PC-9 (cell line): ENCODE data around the gene HHAT. TPM values are rescaled to one million over a fixed set of nuclear protein-coding genes. Genes with fewer than 3 reads are reported as not detected.

Source experiments
- BruUV-seq: library from RNA; stranded (reverse); fragments of 400-500 nt; replicated peaks from 2 replicates; lab custom pipeline; 2021; lab: Mats Ljungman, UMichigan
- CTCF ChIA-PET: fragments of 300-600 bp; sonication (Branson Sonifier 250); formaldehyde crosslinking; loops from one replicate; lab custom pipeline; 2022; ENCODE audit warnings: antibody characterized with exemption; lab: Charles Lee
- POLR2A ChIA-PET: fragments of 300-600 bp; sonication (Branson Sonifier 250); formaldehyde crosslinking; loops from one replicate; lab custom pipeline; 2022; ENCODE audit warnings: antibody characterized with exemption; ENCODE audit not compliant: unreplicated experiment; lab: Charles Lee
- DNase-seq, 2 experiments: peaks; one replicate each; pipeline versions ENCODE4 v3.0.0 to v3.0.0-alpha.2; 2015 to 2022; ENCODE audit warnings: mixed read lengths in 1 of 2
- H2AFZ ChIP-seq: fragments of 200-600 bp; sonication (generic); 2 replicates; pipeline ENCODE4 v1.8.1; 2017; ENCODE audit warnings: antibody characterized with exemption
- H3F3A ChIP-seq: fragments of 200-600 bp; sonication (generic); 2 replicates; pipeline ENCODE4 v1.8.1; 2017; ENCODE audit warnings: antibody characterized with exemption, mild to moderate bottlenecking, low read depth; ENCODE audit not compliant: insufficient read depth
- H3K27ac ChIP-seq: fragments of 200-600 bp; sonication (generic); 2 replicates; pipeline ENCODE4 v1.6.1; 2016; ENCODE audit warnings: mixed run types
- H3K27me3 ChIP-seq: fragments of 200-600 bp; sonication (generic); 2 replicates; pipeline ENCODE4 v1.6.1; 2016; ENCODE audit warnings: low read depth, mixed run types; ENCODE audit not compliant: insufficient read depth
- H3K36me3 ChIP-seq: fragments of 200-600 bp; sonication (generic); 2 replicates; pipeline ENCODE4 v1.6.1; 2016; ENCODE audit warnings: low read depth, mixed run types
- H3K4me1 ChIP-seq: fragments of 200-600 bp; sonication (generic); replicated peaks from 2 replicates; pipeline ENCODE4 v1.6.1; 2016; ENCODE audit warnings: mixed run types; ENCODE audit not compliant: insufficient read depth
- H3K4me2 ChIP-seq: fragments of 200-600 bp; sonication (generic); 2 replicates; pipeline ENCODE4 v1.6.1; 2017; ENCODE audit warnings: mixed run types
- H3K4me3 ChIP-seq: fragments of 200-600 bp; sonication (generic); 2 replicates; pipeline ENCODE4 v1.6.1; 2016; ENCODE audit warnings: mixed run types
- H3K79me2 ChIP-seq: fragments of 200-600 bp; sonication (generic); 2 replicates; pipeline ENCODE4 v1.6.1; 2017; ENCODE audit warnings: low read depth, mixed run types
- H3K9me2 ChIP-seq: fragments of 200-600 bp; sonication (generic); 2 replicates; pipeline ENCODE4 v1.8.1; 2017; ENCODE audit warnings: mild to moderate bottlenecking; ENCODE audit not compliant: insufficient read depth
- H3K9me3 ChIP-seq: fragments of 200-600 bp; sonication (generic); 2 replicates; pipeline ENCODE4 v1.8.1; 2016; ENCODE audit warnings: low read depth; ENCODE audit not compliant: insufficient read depth
- H4K20me1 ChIP-seq: fragments of 200-600 bp; sonication (generic); 2 replicates; pipeline ENCODE4 v1.8.1; 2017; ENCODE audit not compliant: insufficient read depth
- CTCF ChIP-seq: fragments of 200-600 bp; sonication (generic); conservative IDR thresholded peaks from 2 replicates; pipeline ENCODE4 v1.6.1; 2017; ENCODE audit warnings: mixed run types, antibody characterized with exemption, mild to moderate bottlenecking, moderate library complexity
- EZH2 ChIP-seq: fragments of 200-600 bp; sonication (generic); IDR thresholded peaks from 2 replicates; pipeline ENCODE4 v1.8.0; 2017; ENCODE audit warnings: antibody characterized with exemption, low read depth
- intact Hi-C: fragments of 100-400 bp; cut with micrococcal nuclease; formaldehyde crosslinking; loops from one replicate; pipeline ENCODE4 v1.10.0; 2022; ENCODE audit not compliant: unreplicated experiment
- total RNA-seq: library from RNA; stranded (reverse); gene quantifications from 2 replicates; pipeline ENCODE4 v1.2.3, GENCODE V29; 2021

The HHAT gene
- total RNA-seq, 1 experiment from 2014 or later: 5.3 TPM

- CTCF ChIA-PET: no interaction called here
Observed at GRCh38 chr1:210554382-210554781, 225.7 kb downstream of the HHAT start.

GRCh38 chr1:210556475-210556874 lies 227.8 kb downstream of the HHAT start:
- no peaks in the 10 kb centered on the region for H3K9me3 ChIP-seq
- no peak for DNase-seq
- H3K9me2 ChIP-seq: no peaks in the 10 kb centered on the region
- no peaks in the 10 kb centered on the region for H3F3A ChIP-seq
- H3K4me3 ChIP-seq: no peak overlapping the region
- H3K79me2 ChIP-seq: no peaks in the 10 kb centered on the region
- no peak overlapping the region for H2AFZ ChIP-seq
- H3K4me2 ChIP-seq: no peak overlapping the region
- H3K4me1 ChIP-seq: no peaks in the 10 kb centered on the region
- H3K27ac ChIP-seq: no peak overlapping the region
- H3K27me3 ChIP-seq: peaks cover 9% of the 10 kb centered on the region; the same call in 1 of the 2 replicates
- CTCF ChIA-PET: no interaction called here
- POLR2A ChIA-PET: no interaction called here
- intact Hi-C loops: no loop called here
- BruUV-seq: no TSS peak
- TF ChIP-seq EZH2 (no peak), CTCF (no peak)
- no peaks in the 10 kb centered on the region for H3K36me3 ChIP-seq
- H4K20me1 ChIP-seq: no peaks in the 10 kb centered on the region

More at GRCh38 chr1:210554382-210554781, 225.7 kb downstream of the HHAT start:
- H3K27ac ChIP-seq: no peak overlapping the region
- H3K4me2 ChIP-seq: no peak overlapping the region
- POLR2A ChIA-PET: no interaction called here
- H2AFZ ChIP-seq: no peak overlapping the region
- no TSS peak for BruUV-seq
- no peaks in the 10 kb centered on the region for H3K9me3 ChIP-seq
- H3K4me3 ChIP-seq: no peak overlapping the region
- no peaks in the 10 kb centered on the region for H4K20me1 ChIP-seq
- no peaks in the 10 kb centered on the region for H3K4me1 ChIP-seq
- H3K79me2 ChIP-seq: no peaks in the 10 kb centered on the region
- DNase-seq: no peak
- H3F3A ChIP-seq: no peaks in the 10 kb centered on the region
- no peaks in the 10 kb centered on the region for H3K36me3 ChIP-seq
- no peaks in the 10 kb centered on the region for H3K9me2 ChIP-seq
- peaks cover 9% of the 10 kb centered on the region; the same call in 1 of the 2 replicates for H3K27me3 ChIP-seq
- no peak for TF ChIP-seq EZH2
- TF ChIP-seq CTCF: no peak
- intact Hi-C loops: no loop called here

- Histone ChIP-seq H3K4me1 (no peaks in the 10 kb centered on the region), H3K27ac (no peak overlapping the region), H3K4me3 (no peak overlapping the region), H3K9me3 (no peaks in the 10 kb centered on the region), H3K36me3 (no peaks in the 10 kb centered on the region), H2AFZ (no peak overlapping the region), H3K79me2 (no peaks in the 10 kb centered on the region), H3K4me2 (no peak overlapping the region), H3K9me2 (no peaks in the 10 kb centered on the region), H3K27me3 (peaks cover 9% of the 10 kb centered on the region; the same call in 1 of the 2 replicates), H4K20me1 (no peaks in the 10 kb centered on the region), H3F3A (no peaks in the 10 kb centered on the region)
- TF ChIP-seq CTCF (no peak), EZH2 (no peak)
- CTCF ChIA-PET: no interaction called here
- POLR2A ChIA-PET: no interaction called here
- DNase-seq: no peak
- no TSS peak for BruUV-seq
- intact Hi-C loops: no loop called here
Observed at GRCh38 chr1:210557426-210558077, 228.8 kb downstream of the HHAT start.
